H9 (cell line): Measurements from ENCODE around the gene LAMC2. TPM values are rescaled to one million over a fixed set of nuclear protein-coding genes. Genes with fewer than 3 reads are reported as not detected.

ENCODE experiments used
- DNase-seq: peaks from one replicate; pipeline ENCODE4 v3.0.0-alpha.2; 2017
- H2AFZ ChIP-seq: one replicate; pipeline ENCODE4 v1.6.1; 2013; ENCODE audit warnings: mild to moderate bottlenecking, low read length, control low read depth, moderate library complexity
- H2AK5ac ChIP-seq: 2 replicates; pipeline ENCODE4 v1.6.1; 2013; ENCODE audit warnings: low read length, control low read depth, mixed read lengths; ENCODE audit not compliant: insufficient read length
- H2BK120ac ChIP-seq: one replicate; pipeline ENCODE4 v1.6.1; 2013; ENCODE audit warnings: low read depth, mild to moderate bottlenecking, low read length, control low read depth, inconsistent platforms; ENCODE audit not compliant: poor library complexity, severe bottlenecking
- H2BK12ac ChIP-seq: 2 replicates; pipeline ENCODE4 v1.6.1; 2013; ENCODE audit warnings: low read length, control low read depth, mixed read lengths, low read depth; ENCODE audit not compliant: insufficient read length
- H2BK15ac ChIP-seq: 2 replicates; pipeline ENCODE4 v1.6.1; 2013; ENCODE audit warnings: low read depth, low read length, control low read depth
- H2BK20ac ChIP-seq: one replicate; pipeline ENCODE4 v1.6.1; 2013; ENCODE audit warnings: low read depth, mild to moderate bottlenecking, low read length, control low read depth, inconsistent platforms; ENCODE audit not compliant: poor library complexity, severe bottlenecking
- H2BK5ac ChIP-seq: 2 replicates; pipeline ENCODE4 v1.6.1; 2013; ENCODE audit warnings: low read length, control low read depth, mixed read lengths; ENCODE audit not compliant: insufficient read length
- H3K14ac ChIP-seq: 2 replicates; pipeline ENCODE4 v1.6.1; 2013; ENCODE audit warnings: low read length, control low read depth; ENCODE audit not compliant: insufficient read depth
- H3K18ac ChIP-seq: 2 replicates; pipeline ENCODE4 v1.6.1; 2013; ENCODE audit warnings: low read depth, mild to moderate bottlenecking, mixed read lengths, low read length, control low read depth; ENCODE audit not compliant: insufficient read length
- H3K23ac ChIP-seq: 2 replicates; pipeline ENCODE4 v1.6.1; 2013; ENCODE audit warnings: low read length, control low read depth, mixed read lengths, low read depth; ENCODE audit not compliant: insufficient read length
- H3K23me2 ChIP-seq: 2 replicates; pipeline ENCODE4 v1.6.1; 2013; ENCODE audit warnings: low read depth, mild to moderate bottlenecking, mixed read lengths, low read length, control low read depth; ENCODE audit not compliant: insufficient read length, poor library complexity, severe bottlenecking
- H3K27ac ChIP-seq: 2 replicates; pipeline ENCODE4 v1.5.1; 2013; ENCODE audit warnings: low read length, control low read depth, mixed read lengths, low read depth; ENCODE audit not compliant: insufficient read length
- H3K27me3 ChIP-seq: 2 replicates; pipeline ENCODE4 v1.6.1; 2013; ENCODE audit warnings: low read length, control low read depth, inconsistent platforms; ENCODE audit not compliant: insufficient read depth
- H3K4ac ChIP-seq: 2 replicates; pipeline ENCODE4 v1.6.1; 2013; ENCODE audit warnings: low read depth, mild to moderate bottlenecking, control low read depth, inconsistent platforms, low read length, moderate library complexity
- H3K4me1 ChIP-seq: 2 replicates; pipeline ENCODE4 v1.6.1; 2013; ENCODE audit warnings: low read length, control low read depth, inconsistent platforms; ENCODE audit not compliant: insufficient read depth
- H3K4me2 ChIP-seq: 2 replicates; pipeline ENCODE4 v1.6.1; 2013; ENCODE audit warnings: low read length, control low read depth, mixed read lengths; ENCODE audit not compliant: insufficient read length, insufficient read depth
- H3K56ac ChIP-seq: 2 replicates; pipeline ENCODE4 v1.6.1; 2013; ENCODE audit warnings: low read depth, mild to moderate bottlenecking, mixed read lengths, low read length, control low read depth; ENCODE audit not compliant: insufficient read length
- H3K79me1 ChIP-seq: 2 replicates; pipeline ENCODE4 v1.6.1; 2013; ENCODE audit warnings: low read depth, mild to moderate bottlenecking, moderate library complexity, low read length, control low read depth, inconsistent platforms; ENCODE audit not compliant: insufficient read depth, poor library complexity, severe bottlenecking
- H3K79me2 ChIP-seq: 2 replicates; pipeline ENCODE4 v1.6.1; 2013; ENCODE audit warnings: low read length, control low read depth, inconsistent platforms; ENCODE audit not compliant: insufficient read depth
- H3K9ac ChIP-seq: 2 replicates; pipeline ENCODE4 v1.6.1; 2013; ENCODE audit warnings: low read length, control low read depth, mixed read lengths; ENCODE audit not compliant: insufficient read length; ENCODE audit errors: extremely low read depth
- H3K9me3 ChIP-seq: one replicate; pipeline ENCODE4 v1.6.1; 2013; ENCODE audit warnings: low read depth, low read length, inconsistent platforms; ENCODE audit not compliant: control insufficient read depth
- H3T11ph ChIP-seq: one replicate; pipeline ENCODE4 v1.6.1; 2013; ENCODE audit warnings: mild to moderate bottlenecking, low read length, control low read depth, inconsistent platforms
- H4K20me1 ChIP-seq: one replicate; pipeline ENCODE4 v1.6.1; 2013; ENCODE audit not compliant: control insufficient read depth, insufficient read length, insufficient read depth
- H4K5ac ChIP-seq: 2 replicates; pipeline ENCODE4 v1.6.1; 2013; ENCODE audit warnings: low read depth, mild to moderate bottlenecking, mixed read lengths, low read length, control low read depth; ENCODE audit not compliant: insufficient read length
- H4K8ac ChIP-seq: replicated peaks from 2 replicates; pipeline ENCODE4 v1.6.1; 2013; ENCODE audit warnings: low read length, control low read depth, mixed read lengths, low read depth; ENCODE audit not compliant: insufficient read length
- H4K91ac ChIP-seq: 2 replicates; pipeline ENCODE4 v1.6.1; 2013; ENCODE audit warnings: low read depth, mild to moderate bottlenecking, moderate library complexity, mixed read lengths, low read length, control low read depth; ENCODE audit not compliant: insufficient read length
- H3K27ac Mint-ChIP-seq, 3 experiments: 2 replicates in 2 of 3; 3 replicates in 1 of 3; pipeline ENCODE4 v1.8.0; 2020 to 2021; ENCODE audit warnings: mixed read lengths in 3 of 3, mild to moderate bottlenecking in 1 of 3, moderate library complexity in 1 of 3
- H3K27me3 Mint-ChIP-seq: 2 replicates; pipeline ENCODE4 v1.8.0; 2021; ENCODE audit warnings: low read depth, mild to moderate bottlenecking, moderate library complexity, mixed read lengths
- H3K36me3 Mint-ChIP-seq, 3 experiments: 2 replicates in 2 of 3; 3 replicates in 1 of 3; pipeline ENCODE4 v1.8.0; 2020 to 2021; ENCODE audit warnings: low read depth in 3 of 3, mixed read lengths in 3 of 3; ENCODE audit not compliant: insufficient read depth in 1 of 3
- H3K4me1 Mint-ChIP-seq, 2 experiments: 2 replicates each; pipeline ENCODE4 v1.8.0; 2020; ENCODE audit warnings: mixed read lengths in 2 of 2
- H3K4me3 Mint-ChIP-seq, 2 experiments: 2 replicates in 1 of 2; 3 replicates in 1 of 2; pipeline ENCODE4 v1.8.0; 2020 to 2021; ENCODE audit warnings: mild to moderate bottlenecking in 2 of 2, mixed read lengths in 2 of 2, moderate library complexity in 1 of 2
- H3K9me3 Mint-ChIP-seq, 2 experiments: 2 replicates in 1 of 2; 3 replicates in 1 of 2; pipeline ENCODE4 v1.8.0; 2020; ENCODE audit warnings: mild to moderate bottlenecking in 2 of 2, mixed read lengths in 2 of 2, moderate library complexity in 1 of 2
- WGBS: extraction: QIAGEN DNeasy Blood & Tissue Kit; methylation state at CpG from one replicate; pipeline ENCODE4 v1.1.7; 2013; ENCODE audit warnings: missing lambda C conversion rate, low lambda C conversion rate, mixed read lengths; ENCODE audit not compliant: insufficient read length; ENCODE audit errors: extremely low coverage; 5-methylcytosine and 5-hydroxymethylcytosine counted together
- total RNA-seq: library from RNA; stranded (reverse); gene quantifications from 2 replicates; pipeline ENCODE4 v1.2.1, GENCODE V29; 2021
- TF ChIP-seq, protein P1 (sequence below): fragments of 200-600 bp; sonication (generic); conservative IDR thresholded peaks from 3 replicates; pipeline ENCODE4 v1.8.0; 2021; ENCODE audit warnings: antibody characterized with exemption, mild to moderate bottlenecking

The LAMC2 gene
- total RNA-seq, 1 experiment from 2014 or later, result 7.4 TPM

DNA sequence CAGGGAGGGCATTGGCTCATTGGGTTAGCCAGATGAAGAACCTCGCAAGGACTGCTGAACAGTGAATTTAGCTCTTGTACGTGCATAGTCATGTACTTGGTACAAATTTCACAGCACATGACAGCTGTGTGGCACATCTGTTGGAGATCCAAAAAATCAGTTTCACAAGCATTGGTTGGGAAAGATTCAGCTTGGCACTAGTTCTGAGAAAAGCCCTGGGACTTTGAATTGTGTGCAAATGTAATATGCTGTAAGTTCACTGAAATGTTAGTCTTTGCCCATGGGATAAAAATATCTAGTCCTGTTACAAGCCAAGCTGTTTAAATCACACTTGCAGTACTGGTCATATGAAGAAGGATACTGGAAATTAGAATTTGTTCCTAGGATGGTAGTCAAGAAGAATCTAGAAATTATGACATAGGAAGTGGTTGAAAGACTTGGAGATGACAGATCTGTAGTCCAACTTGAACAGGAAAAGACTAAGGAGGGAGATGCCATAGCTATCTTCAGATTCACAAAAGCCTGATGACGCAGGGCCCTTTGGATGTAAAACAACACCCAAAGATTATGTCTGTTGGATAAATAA lies 19.2 kb downstream of the LAMC2 start:
- H2BK20ac ChIP-seq, result no peak overlapping the region
- no peaks in the 10 kb centered on the region for H3K23me2 ChIP-seq
- Mint-ChIP-seq H3K9me3 (no peaks in the 10 kb centered on the region), H3K36me3 (no peaks in the 10 kb centered on the region), H3K4me1 (peaks cover 3 to 8% of the 10 kb centered on the region in 2 experiments), H3K27me3 (no peaks in the 10 kb centered on the region; the same call in 1 of the 2 replicates), H3K27ac (no peak overlapping the region), H3K4me3 (no peak overlapping the region)
- no peak overlapping the region for H2AK5ac ChIP-seq
- no peak overlapping the region for H3K56ac ChIP-seq
- H3K23ac ChIP-seq, result no peak overlapping the region
- no peak overlapping the region for H3K9ac ChIP-seq
- H3K18ac ChIP-seq, result no peak overlapping the region
- H2BK15ac ChIP-seq, result no peak overlapping the region
- no peaks in the 10 kb centered on the region for H3K79me1 ChIP-seq
- H4K5ac ChIP-seq, result no peak overlapping the region
- H2AFZ ChIP-seq, result no peak overlapping the region
- no peak overlapping the region for H3K27ac ChIP-seq
- no peak overlapping the region for H2BK12ac ChIP-seq
- H4K91ac ChIP-seq, result no peak overlapping the region
- no CpG with 5 or more reads among the region's 3 CpGs for WGBS
- H4K20me1 ChIP-seq, result no peaks in the 10 kb centered on the region
- DNase-seq, result no peak
- H3K4ac ChIP-seq, result no peak overlapping the region
- H3K4me1 ChIP-seq, result no peaks in the 10 kb centered on the region; the same call in 1 of the 2 replicates
- H4K8ac ChIP-seq, result no peak overlapping the region
- TF ChIP-seq, protein P1, sequence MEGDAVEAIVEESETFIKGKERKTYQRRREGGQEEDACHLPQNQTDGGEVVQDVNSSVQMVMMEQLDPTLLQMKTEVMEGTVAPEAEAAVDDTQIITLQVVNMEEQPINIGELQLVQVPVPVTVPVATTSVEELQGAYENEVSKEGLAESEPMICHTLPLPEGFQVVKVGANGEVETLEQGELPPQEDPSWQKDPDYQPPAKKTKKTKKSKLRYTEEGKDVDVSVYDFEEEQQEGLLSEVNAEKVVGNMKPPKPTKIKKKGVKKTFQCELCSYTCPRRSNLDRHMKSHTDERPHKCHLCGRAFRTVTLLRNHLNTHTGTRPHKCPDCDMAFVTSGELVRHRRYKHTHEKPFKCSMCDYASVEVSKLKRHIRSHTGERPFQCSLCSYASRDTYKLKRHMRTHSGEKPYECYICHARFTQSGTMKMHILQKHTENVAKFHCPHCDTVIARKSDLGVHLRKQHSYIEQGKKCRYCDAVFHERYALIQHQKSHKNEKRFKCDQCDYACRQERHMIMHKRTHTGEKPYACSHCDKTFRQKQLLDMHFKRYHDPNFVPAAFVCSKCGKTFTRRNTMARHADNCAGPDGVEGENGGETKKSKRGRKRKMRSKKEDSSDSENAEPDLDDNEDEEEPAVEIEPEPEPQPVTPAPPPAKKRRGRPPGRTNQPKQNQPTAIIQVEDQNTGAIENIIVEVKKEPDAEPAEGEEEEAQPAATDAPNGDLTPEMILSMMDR, result no peak
- H3K27me3 ChIP-seq, result no peaks in the 10 kb centered on the region
- H3T11ph ChIP-seq, result no peak overlapping the region
- H2BK5ac ChIP-seq, result no peak overlapping the region
- H3K4me2 ChIP-seq, result no peak overlapping the region
- H2BK120ac ChIP-seq, result no peak overlapping the region
- no peaks in the 10 kb centered on the region for H3K9me3 ChIP-seq
- no peak overlapping the region for H3K14ac ChIP-seq
- H3K79me2 ChIP-seq, result no peaks in the 10 kb centered on the region
